ENCODE data around the gene ADPRH. TPM values are rescaled to one million over a fixed set of nuclear protein-coding genes. Genes with fewer than 3 reads are reported as not detected.

Gene ADPRH
- total RNA-seq, 1 donor from 2014 or later: 2.6 TPM

DNA sequence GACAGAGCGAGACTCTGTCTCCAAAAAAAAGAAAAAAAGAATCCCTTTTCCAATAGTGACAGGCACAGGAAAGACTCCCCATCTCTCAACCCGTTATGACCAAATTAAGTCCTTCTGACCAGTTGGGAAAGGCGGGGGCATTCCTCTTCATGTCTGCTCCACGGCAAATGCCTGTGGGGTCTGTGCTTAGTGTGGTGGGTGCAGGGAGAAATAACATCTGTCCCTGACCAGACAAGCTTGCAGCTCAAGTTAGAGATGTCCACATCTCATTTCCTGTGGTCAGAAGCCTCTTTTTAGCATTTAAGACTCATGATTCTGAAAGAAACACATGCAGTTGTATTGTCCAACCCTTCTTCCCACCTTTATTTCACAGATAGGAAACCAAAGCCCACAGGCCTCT, 34.6 kb downstream of the ADPRH start:
- Histone ChIP-seq H3K4me1 (ENCODE audit: insufficient read depth, low read length) (no peaks in the 10 kb centered on the region), H3K4me3 (ENCODE audit: insufficient read depth, low read depth, low read length) (no peak overlapping the region), H3K27me3 (ENCODE audit: insufficient read depth, low read length) (peaks cover 2% of the 10 kb centered on the region), H3K27ac (ENCODE audit: low read depth, low read length) (no peak overlapping the region), H3K4me2 (ENCODE audit: low read length) (no peak overlapping the region), H4K20me1 (ENCODE audit: insufficient read depth, low read length) (no peaks in the 10 kb centered on the region), H3K9ac (ENCODE audit: low read length) (no peak overlapping the region), H3K9me3 (ENCODE audit: insufficient read depth, low read depth, low read length) (no peaks in the 10 kb centered on the region), H3K79me2 (ENCODE audit: insufficient read depth, low read length) (no peaks in the 10 kb centered on the region), H2AFZ (ENCODE audit: low read depth, low read length) (no peak overlapping the region), H3K36me3 (ENCODE audit: insufficient read depth, low read length) (no peaks in the 10 kb centered on the region)
- Mint-ChIP-seq H3K27ac (ENCODE audit: unreplicated experiment) (no peak overlapping the region), H3K36me3 (ENCODE audit: low read depth, unreplicated experiment) (peaks cover 8% of the 10 kb centered on the region), H3K27me3 (ENCODE audit: low read depth, unreplicated experiment) (peaks cover 12% of the 10 kb centered on the region), H3K4me1 (ENCODE audit: low read depth, unreplicated experiment) (no peaks in the 10 kb centered on the region), H3K4me3 (ENCODE audit: unreplicated experiment) (no peak overlapping the region), H3K9me3 (ENCODE audit: unreplicated experiment) (peaks cover 14% of the 10 kb centered on the region)
- DNase-seq (ENCODE audit: low read depth): no peak
- no peak for TF ChIP-seq EZH2 (IDR thresholded peaks at IDR 0.05; ENCODE audit: insufficient read depth, low read length)
- TF ChIP-seq, protein P1, sequence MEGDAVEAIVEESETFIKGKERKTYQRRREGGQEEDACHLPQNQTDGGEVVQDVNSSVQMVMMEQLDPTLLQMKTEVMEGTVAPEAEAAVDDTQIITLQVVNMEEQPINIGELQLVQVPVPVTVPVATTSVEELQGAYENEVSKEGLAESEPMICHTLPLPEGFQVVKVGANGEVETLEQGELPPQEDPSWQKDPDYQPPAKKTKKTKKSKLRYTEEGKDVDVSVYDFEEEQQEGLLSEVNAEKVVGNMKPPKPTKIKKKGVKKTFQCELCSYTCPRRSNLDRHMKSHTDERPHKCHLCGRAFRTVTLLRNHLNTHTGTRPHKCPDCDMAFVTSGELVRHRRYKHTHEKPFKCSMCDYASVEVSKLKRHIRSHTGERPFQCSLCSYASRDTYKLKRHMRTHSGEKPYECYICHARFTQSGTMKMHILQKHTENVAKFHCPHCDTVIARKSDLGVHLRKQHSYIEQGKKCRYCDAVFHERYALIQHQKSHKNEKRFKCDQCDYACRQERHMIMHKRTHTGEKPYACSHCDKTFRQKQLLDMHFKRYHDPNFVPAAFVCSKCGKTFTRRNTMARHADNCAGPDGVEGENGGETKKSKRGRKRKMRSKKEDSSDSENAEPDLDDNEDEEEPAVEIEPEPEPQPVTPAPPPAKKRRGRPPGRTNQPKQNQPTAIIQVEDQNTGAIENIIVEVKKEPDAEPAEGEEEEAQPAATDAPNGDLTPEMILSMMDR (IDR thresholded peaks at IDR 0.05; ENCODE audit: insufficient read depth, low read depth, low read length): no peak
- FAIRE-seq: no peak

GRCh38 chr3:119616056-119616455, 36.8 kb downstream of the ADPRH start:
- Mint-ChIP-seq H3K27me3 (ENCODE audit: low read depth, unreplicated experiment) (peaks cover 26% of the 10 kb centered on the region), H3K36me3 (ENCODE audit: low read depth, unreplicated experiment) (peaks cover 6% of the 10 kb centered on the region), H3K4me1 (ENCODE audit: low read depth, unreplicated experiment) (no peaks in the 10 kb centered on the region), H3K4me3 (ENCODE audit: unreplicated experiment) (no peak overlapping the region), H3K9me3 (ENCODE audit: unreplicated experiment) (peaks cover 11% of the 10 kb centered on the region), H3K27ac (ENCODE audit: unreplicated experiment) (no peak overlapping the region)
- H3K9ac ChIP-seq (ENCODE audit: low read length): no peak overlapping the region
- FAIRE-seq (no peak), DNase-seq (ENCODE audit: low read depth) (no peak)
- no peaks in the 10 kb centered on the region for H4K20me1 ChIP-seq (ENCODE audit: insufficient read depth, low read length)
- H3K4me2 ChIP-seq (ENCODE audit: low read length): no peak overlapping the region
- H3K9me3 ChIP-seq (ENCODE audit: insufficient read depth, low read depth, low read length): no peaks in the 10 kb centered on the region
- no peaks in the 10 kb centered on the region for H3K79me2 ChIP-seq (ENCODE audit: insufficient read depth, low read length)
- H3K4me3 ChIP-seq (ENCODE audit: insufficient read depth, low read depth, low read length): no peak overlapping the region
- H3K36me3 ChIP-seq (ENCODE audit: insufficient read depth, low read length): no peaks in the 10 kb centered on the region
- H3K27ac ChIP-seq (ENCODE audit: low read depth, low read length): no peak overlapping the region
- no peaks in the 10 kb centered on the region for H3K27me3 ChIP-seq (ENCODE audit: insufficient read depth, low read length)
- H2AFZ ChIP-seq (ENCODE audit: low read depth, low read length): no peak overlapping the region
- no peaks in the 10 kb centered on the region for H3K4me1 ChIP-seq (ENCODE audit: insufficient read depth, low read length)
- no peak for TF ChIP-seq EZH2 (IDR thresholded peaks at IDR 0.05; ENCODE audit: insufficient read depth, low read length)
- TF ChIP-seq, protein P1 (IDR thresholded peaks at IDR 0.05; ENCODE audit: insufficient read depth, low read depth, low read length): no peak

DNA sequence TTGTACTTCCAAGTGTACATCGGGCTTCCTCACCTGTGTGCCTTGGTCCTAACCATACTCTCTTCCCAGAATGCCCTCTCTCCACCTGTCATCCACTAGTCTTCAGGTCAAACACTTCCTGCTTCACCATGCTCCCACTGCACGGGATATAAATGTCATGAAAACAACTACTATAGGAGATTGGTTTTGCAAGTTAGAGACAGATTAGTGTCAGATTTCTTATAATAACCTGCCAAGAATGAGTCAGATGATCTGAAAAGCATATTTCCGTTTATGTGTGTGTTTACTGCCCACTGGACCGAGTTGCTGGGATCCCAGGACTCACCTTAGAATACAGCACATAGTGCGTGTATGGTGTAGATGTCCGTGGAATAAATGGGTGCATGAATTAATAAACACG, 39.8 kb downstream of the ADPRH start:
- Histone ChIP-seq H3K4me1 (ENCODE audit: insufficient read depth, low read length) (no peaks in the 10 kb centered on the region), H3K79me2 (ENCODE audit: insufficient read depth, low read length) (no peaks in the 10 kb centered on the region), H3K27me3 (ENCODE audit: insufficient read depth, low read length) (no peaks in the 10 kb centered on the region), H4K20me1 (ENCODE audit: insufficient read depth, low read length) (no peaks in the 10 kb centered on the region), H3K9me3 (ENCODE audit: insufficient read depth, low read depth, low read length) (no peaks in the 10 kb centered on the region), H3K27ac (ENCODE audit: low read depth, low read length) (no peak overlapping the region), H3K4me3 (ENCODE audit: insufficient read depth, low read depth, low read length) (no peak overlapping the region), H3K36me3 (ENCODE audit: insufficient read depth, low read length) (no peaks in the 10 kb centered on the region), H2AFZ (ENCODE audit: low read depth, low read length) (no peak overlapping the region), H3K4me2 (ENCODE audit: low read length) (no peak overlapping the region), H3K9ac (ENCODE audit: low read length) (no peak overlapping the region)
- H3K27ac Mint-ChIP-seq (ENCODE audit: unreplicated experiment): no peak overlapping the region
- no peaks in the 10 kb centered on the region for H3K4me1 Mint-ChIP-seq (ENCODE audit: low read depth, unreplicated experiment)
- peaks cover 33% of the 10 kb centered on the region for H3K27me3 Mint-ChIP-seq (ENCODE audit: low read depth, unreplicated experiment)
- no peak for DNase-seq (ENCODE audit: low read depth)
- no peak for FAIRE-seq
- no peak overlapping the region for H3K4me3 Mint-ChIP-seq (ENCODE audit: unreplicated experiment)
- peaks cover 3% of the 10 kb centered on the region for H3K9me3 Mint-ChIP-seq (ENCODE audit: unreplicated experiment)
- no peak for TF ChIP-seq EZH2 (IDR thresholded peaks at IDR 0.05; ENCODE audit: insufficient read depth, low read length)
- peaks cover 6% of the 10 kb centered on the region for H3K36me3 Mint-ChIP-seq (ENCODE audit: low read depth, unreplicated experiment)
